Ovary (tissue), 9 donors: Measurements from ENCODE around the gene XRCC6. TPM values are rescaled to one million over a fixed set of nuclear protein-coding genes. Genes with fewer than 3 reads are reported as not detected.

Experiments used
- DNase-seq, 5 donors: peaks; one replicate each; pipeline ENCODE4 v3.0.0-alpha.2; 2019 to 2020
- H3K27ac ChIP-seq, 2 donors: fragments of 200-600 bp; one replicate each; pipeline versions ENCODE4 v1.5.1 to v1.8.0; 2019 to 2022
- H3K27me3 ChIP-seq: fragments of 200-600 bp; one replicate; pipeline ENCODE4 v1.8.0; 2022
- H3K36me3 ChIP-seq: fragments of 200-600 bp; sonication (generic); one replicate; pipeline ENCODE4 v1.5.1; 2019
- H3K4me1 ChIP-seq: one replicate; pipeline ENCODE4 v1.8.1; 2013; ENCODE audit warnings: mild to moderate bottlenecking, moderate library complexity; ENCODE audit not compliant: insufficient read depth
- H3K4me3 ChIP-seq: fragments of 200-600 bp; sonication (generic); one replicate; pipeline ENCODE4 v1.5.1; 2017
- H3K9me3 ChIP-seq, 2 donors: fragments of 200-600 bp in 1 of 2; sonication (generic) in 1 of 2; one replicate each; pipeline versions ENCODE4 v1.5.1 to v1.8.1; 2013 to 2019; ENCODE audit warnings: mild to moderate bottlenecking in 1 of 2, moderate library complexity in 1 of 2
- EP300 ChIP-seq: sonication (generic); formaldehyde crosslinking; IDR thresholded peaks from one replicate; pipeline ENCODE4 v1.6.1; 2017; ENCODE audit warnings: antibody characterized with exemption
- POLR2A ChIP-seq: fragments of 450-650 bp; IDR thresholded peaks from one replicate; pipeline ENCODE4 v1.6.1; 2017; ENCODE audit warnings: antibody characterized with exemption, mild to moderate bottlenecking, moderate library complexity
- WGBS, 3 donors: extraction: QIAGEN DNeasy Blood & Tissue Kit in 1 of 3; methylation state at CpG; one replicate each; pipeline versions ENCODE4 v1.1.5 to v1.1.7; 2013 to 2017; 5-methylcytosine and 5-hydroxymethylcytosine counted together
- intact Hi-C, 4 donors: fragments of 100-400 bp; cut with DNase I; formaldehyde crosslinking; loops; one replicate each; pipeline versions ENCODE4 v1.11.0 to v1.15.1; 2022 to 2023
- polyA plus RNA-seq, 2 donors: library from polyadenylated mRNA; stranded (reverse); fragments of 200-250 nt in 1 of 2; fragments of 350-450 nt in 1 of 2; fragmentation: Illumina TruSeq in 1 of 2; extraction: RNeasy Lipid Tissue Mini Kit (QIAGEN cat#74804) in 1 of 2; gene quantifications; one replicate each; pipeline ENCODE4 v1.2.3, GENCODE V29; 2013 to 2014
- total RNA-seq, 7 donors: library from RNA; depleted of rRNA in 2 of 7; stranded (reverse); fragments of >200 nt in 2 of 7; fragmentation: NEBNext Ultra II Directional in 3 of 7; extraction: Animal tissue kit (Norgen Biotek cat#: 25700) in 3 of 7; gene quantifications; one replicate each; pipeline versions ENCODE4 v1.1.0 to v1.2.4, GENCODE V29; 2016 to 2023
- TF ChIP-seq, protein P1 (sequence below), 3 donors: fragments of 450-650 bp in 2 of 3; fragments of 200-600 bp in 1 of 3; IDR thresholded peaks; one replicate each; pipeline versions ENCODE4 v1.5.1 to v1.8.0; 2016 to 2022; ENCODE audit warnings: antibody characterized with exemption in 3 of 3, mild to moderate bottlenecking in 1 of 3
- donor health status: DM: no; HTN: no; CAD: no; lungs with moderate emphysema.
- donor health status: DM: no; HTN: no; CAD: no.
- donor health status: Bipolar disorder and iron deficiency.
- donor health status: DM: yes; HTN: yes; CAD: no.
- donor health status: DM: no; HTN: no; CAD: no.
- donor health status: DM: yes; HTN: yes; CAD: no.

Gene XRCC6
- total and polyA plus RNA-seq, 9 donors, result 147 to 380 (median 200) TPM

DNA sequence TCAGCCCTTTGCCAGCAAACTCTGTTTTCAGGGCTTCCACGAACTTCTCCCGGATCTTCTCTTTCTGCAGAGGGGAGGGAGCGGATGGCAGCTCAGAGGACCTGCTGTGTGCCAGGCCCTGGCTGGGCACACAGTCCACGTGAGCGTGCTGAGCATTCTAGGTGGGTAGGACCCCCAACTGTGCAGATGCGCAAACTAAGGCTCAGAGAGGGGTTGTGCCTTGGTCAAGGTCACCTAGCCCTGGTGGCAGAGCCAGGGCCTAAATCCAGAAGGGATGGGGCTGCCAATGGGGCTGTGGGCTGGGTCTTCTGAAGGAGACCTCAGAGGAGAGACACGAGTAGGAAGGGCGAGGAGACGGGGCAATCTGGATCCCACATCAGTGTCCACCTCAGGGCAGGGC lies 42.3 kb upstream of the XRCC6 start:
- 37 to 73% (median 50%) methylated on average over 9 of the region's 9 CpGs for WGBS, 3 donors
- DNase-seq, result peak in 2 of 5 donors; percentile 47 to 54
- no peaks in the 10 kb centered on the region for H3K27me3 ChIP-seq
- no peak overlapping the region for H3K4me3 ChIP-seq
- no peaks in the 10 kb centered on the region for H3K9me3 ChIP-seq
- H3K27ac ChIP-seq, result peak overlapping the region; percentile 21 to 73
- no peak for TF ChIP-seq POLR2A
- TF ChIP-seq, protein P1, sequence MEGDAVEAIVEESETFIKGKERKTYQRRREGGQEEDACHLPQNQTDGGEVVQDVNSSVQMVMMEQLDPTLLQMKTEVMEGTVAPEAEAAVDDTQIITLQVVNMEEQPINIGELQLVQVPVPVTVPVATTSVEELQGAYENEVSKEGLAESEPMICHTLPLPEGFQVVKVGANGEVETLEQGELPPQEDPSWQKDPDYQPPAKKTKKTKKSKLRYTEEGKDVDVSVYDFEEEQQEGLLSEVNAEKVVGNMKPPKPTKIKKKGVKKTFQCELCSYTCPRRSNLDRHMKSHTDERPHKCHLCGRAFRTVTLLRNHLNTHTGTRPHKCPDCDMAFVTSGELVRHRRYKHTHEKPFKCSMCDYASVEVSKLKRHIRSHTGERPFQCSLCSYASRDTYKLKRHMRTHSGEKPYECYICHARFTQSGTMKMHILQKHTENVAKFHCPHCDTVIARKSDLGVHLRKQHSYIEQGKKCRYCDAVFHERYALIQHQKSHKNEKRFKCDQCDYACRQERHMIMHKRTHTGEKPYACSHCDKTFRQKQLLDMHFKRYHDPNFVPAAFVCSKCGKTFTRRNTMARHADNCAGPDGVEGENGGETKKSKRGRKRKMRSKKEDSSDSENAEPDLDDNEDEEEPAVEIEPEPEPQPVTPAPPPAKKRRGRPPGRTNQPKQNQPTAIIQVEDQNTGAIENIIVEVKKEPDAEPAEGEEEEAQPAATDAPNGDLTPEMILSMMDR (IDR thresholded peaks at IDR 0.05), result no peak
- no peak for TF ChIP-seq EP300
- H3K36me3 ChIP-seq, result no peaks in the 10 kb centered on the region
- peaks cover 14% of the 10 kb centered on the region for H3K4me1 ChIP-seq
- intact Hi-C loops, result no loop called here

DNA sequence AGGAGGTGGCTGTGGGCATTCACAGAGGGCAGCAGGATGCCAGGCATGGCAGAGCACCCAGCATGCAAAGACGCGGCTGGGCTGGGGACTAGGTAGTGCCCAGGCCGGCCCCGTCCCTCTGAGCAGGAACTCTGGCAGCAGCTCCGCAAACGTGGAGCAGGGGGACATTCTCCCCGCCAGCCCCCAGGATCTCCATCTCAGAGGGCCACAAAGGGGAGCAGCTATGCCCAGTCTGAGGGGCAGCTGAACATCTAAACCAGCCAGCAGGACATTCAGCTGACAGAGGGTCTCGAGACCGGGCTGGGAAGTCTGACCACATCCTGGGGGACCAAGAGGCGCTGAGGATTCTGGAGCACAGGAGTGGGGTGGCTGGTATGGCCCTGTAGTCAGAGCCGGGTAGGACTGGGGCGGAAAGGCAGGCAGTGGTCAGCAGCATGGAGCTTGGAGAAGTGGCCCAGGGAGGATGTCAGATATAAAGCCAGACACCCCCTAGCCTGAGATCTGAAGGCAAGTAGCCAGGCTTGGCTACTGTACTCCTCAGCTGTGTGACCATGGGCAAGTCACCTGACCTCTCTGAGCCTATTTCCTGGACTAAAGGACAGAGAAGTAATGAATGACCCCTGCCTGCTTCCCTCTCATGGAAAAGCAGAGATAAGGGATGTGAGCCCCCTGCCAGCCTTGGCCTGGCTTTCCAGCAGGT lies 41.6 kb upstream of the XRCC6 start:
- intact Hi-C loops, result no loop called here
- H3K27ac ChIP-seq, result peak overlapping the region; percentile 21 to 73
- TF ChIP-seq POLR2A (no peak), EP300 (no peak)
- TF ChIP-seq, protein P1 (IDR thresholded peaks at IDR 0.05), result no peak

DNA sequence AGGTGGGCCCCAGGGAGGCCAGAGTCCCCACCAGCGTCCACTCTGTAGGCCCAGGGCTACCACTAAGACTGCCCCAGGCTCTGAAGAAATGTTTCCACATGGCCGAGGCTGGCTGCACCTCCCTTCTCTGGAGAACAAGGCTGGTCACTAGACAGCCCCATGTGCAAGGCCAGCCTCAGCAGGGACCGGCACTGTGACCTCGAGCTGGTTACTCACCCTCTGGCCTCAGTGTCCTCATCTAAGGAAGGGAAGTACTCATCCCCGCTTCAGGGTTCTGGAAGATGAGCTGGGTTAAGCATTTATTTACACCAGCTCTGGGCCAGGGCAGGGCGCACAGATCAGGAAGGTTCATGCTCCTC lies 41.1 kb upstream of the XRCC6 start:
- no peaks in the 10 kb centered on the region for H3K27me3 ChIP-seq
- WGBS, 3 donors, result 81 to 86% (median 84%) methylated on average over 6 of the region's 6 CpGs
- no peaks in the 10 kb centered on the region for H3K36me3 ChIP-seq
- DNase-seq, result peak in 1 of 5 donors; percentile 36
- no peak for TF ChIP-seq POLR2A
- no peak for TF ChIP-seq EP300
- TF ChIP-seq, protein P1 (IDR thresholded peaks at IDR 0.05), result no peak
- H3K9me3 ChIP-seq, result no peaks in the 10 kb centered on the region
- H3K4me1 ChIP-seq, result peaks cover 8% of the 10 kb centered on the region
- intact Hi-C loops, result no loop called here
- H3K27ac ChIP-seq, result peak overlapping the region in 1 of 2 donors; percentile 73
- H3K4me3 ChIP-seq, result no peak overlapping the region

More for the DNA sequence above, 41.6 kb upstream of the XRCC6 start:
- Histone ChIP-seq H3K4me1 (peaks cover 12% of the 10 kb centered on the region), H3K9me3 (no peaks in the 10 kb centered on the region), H3K36me3 (no peaks in the 10 kb centered on the region), H3K27me3 (no peaks in the 10 kb centered on the region), H3K4me3 (no peak overlapping the region)
- 84 to 93% (median 86%) methylated on average over 12 of the region's 12 CpGs for WGBS, 3 donors
- DNase-seq, result peak in 1 of 5 donors; percentile 41

DNA sequence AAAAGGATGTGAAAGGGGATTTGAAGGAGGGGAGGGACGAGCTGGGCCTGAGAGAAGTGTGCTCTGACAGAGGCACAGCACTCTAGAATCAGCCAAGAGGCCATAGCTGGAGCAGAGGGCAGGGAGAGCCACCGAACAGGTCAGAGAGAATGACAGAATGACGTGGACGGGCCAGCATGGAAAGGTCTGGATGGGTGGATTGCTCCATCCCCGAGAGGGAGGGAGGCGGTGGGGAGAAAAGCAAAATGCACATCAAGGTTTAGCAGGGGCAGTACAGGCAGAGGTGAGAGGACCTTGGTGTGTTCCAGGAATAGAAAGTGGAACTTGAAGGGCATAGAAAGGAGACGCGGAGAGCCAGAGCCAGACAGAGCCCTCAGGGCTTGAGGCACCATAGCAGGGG lies 38.4 kb upstream of the XRCC6 start:
- Histone ChIP-seq H3K9me3 (no peaks in the 10 kb centered on the region), H3K4me1 (peaks cover 8% of the 10 kb centered on the region), H3K4me3 (no peak overlapping the region), H3K27ac (no peak overlapping the region), H3K27me3 (no peaks in the 10 kb centered on the region), H3K36me3 (no peaks in the 10 kb centered on the region)
- intact Hi-C loops, result no loop called here
- DNase-seq, result no peak
- no peak for TF ChIP-seq POLR2A
- no peak for TF ChIP-seq EP300
- TF ChIP-seq, protein P1 (IDR thresholded peaks at IDR 0.05), result no peak
- 81 to 89% (median 86%) methylated on average over 8 of the region's 8 CpGs for WGBS, 3 donors
